Spinal cord (tissue), 10 donors: ENCODE measurements around the gene SLC25A33. TPM values are rescaled to one million over a fixed set of nuclear protein-coding genes. Genes with fewer than 3 reads are reported as not detected.

Experiments used
- DNase-seq, 6 donors: peaks; one replicate each; pipeline versions ENCODE4 v3.0.0 to v3.0.0-alpha.2; 2013 to 2015; ENCODE audit warnings: low spot score in 6 of 6, low read depth in 4 of 6
- H3K27ac ChIP-seq: one replicate; pipeline ENCODE4 v1.5.1; 2013; ENCODE audit warnings: low read depth, low read length, control low read depth
- H3K27me3 ChIP-seq: one replicate; pipeline ENCODE4 v1.6.1; 2013; ENCODE audit warnings: low read length; ENCODE audit not compliant: control insufficient read depth, insufficient read depth
- H3K36me3 ChIP-seq: one replicate; pipeline ENCODE4 v1.6.1; 2013; ENCODE audit warnings: low read length; ENCODE audit not compliant: control insufficient read depth, insufficient read depth
- H3K4me1 ChIP-seq: one replicate; pipeline ENCODE4 v1.6.1; 2013; ENCODE audit warnings: low read length; ENCODE audit not compliant: control insufficient read depth, insufficient read depth
- H3K4me3 ChIP-seq: one replicate; pipeline ENCODE4 v1.5.1; 2013; ENCODE audit warnings: low read depth, low read length, control low read depth
- H3K9me3 ChIP-seq: one replicate; pipeline ENCODE4 v1.6.1; 2013; ENCODE audit warnings: low read length; ENCODE audit not compliant: control insufficient read depth, insufficient read depth
- WGBS: methylation state at CpG from one replicate; pipeline ENCODE4 v1.1.5; 2013; ENCODE audit warnings: missing lambda C conversion rate; ENCODE audit not compliant: insufficient coverage; 5-methylcytosine and 5-hydroxymethylcytosine counted together
- polyA plus RNA-seq, 2 donors: library from polyadenylated mRNA; unstranded; fragments of 120-200 nt; gene quantifications; one replicate each; pipeline ENCODE4 v1.2.1, GENCODE V29; 2013; ENCODE audit not compliant: insufficient read length in 2 of 2
- total RNA-seq, 2 donors: library from RNA; depleted of rRNA in 1 of 2; stranded (reverse); fragments of 120-200 nt in 1 of 2; fragments of >200 nt in 1 of 2; gene quantifications; one replicate each; pipeline versions ENCODE4 v1.2.3 to v1.2.4, GENCODE V29; 2013 to 2014
- donor health status: healthy.

Gene SLC25A33
- total and polyA plus RNA-seq, 4 donors, result 7.5 to 12.1 (median 8.5) TPM

DNA sequence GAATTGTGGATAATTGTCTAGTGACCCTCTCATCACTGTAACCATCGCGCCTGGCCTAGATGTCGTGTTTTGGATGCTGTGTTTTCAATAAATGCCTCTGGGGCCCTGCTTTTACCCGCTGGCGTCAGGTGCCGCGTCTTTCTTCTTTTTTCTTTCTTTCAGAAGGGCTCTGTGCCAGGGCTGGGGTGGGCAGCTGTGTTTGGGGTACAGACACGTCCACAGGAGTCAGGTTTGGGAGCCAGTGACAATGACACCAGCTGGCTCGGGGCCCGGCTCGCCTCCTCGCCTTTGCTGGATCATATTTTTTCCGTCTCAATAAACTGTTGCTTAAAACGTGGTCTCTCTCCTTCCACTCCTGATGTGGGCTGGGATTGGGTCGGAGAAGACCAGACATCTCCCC, 65.6 kb downstream of the SLC25A33 start:
- Histone ChIP-seq H3K36me3 (peaks cover 100% of the 10 kb centered on the region), H3K4me1 (peaks cover 22% of the 10 kb centered on the region), H3K9me3 (no peaks in the 10 kb centered on the region), H3K27ac (no peak overlapping the region), H3K27me3 (no peaks in the 10 kb centered on the region), H3K4me3 (no peak overlapping the region)
- peak in 1 of 6 donors; percentile 43 for DNase-seq
- WGBS, result 59% methylated on average over 4 of the region's 15 CpGs

GRCh38 chr1:9605946-9606455, 66.7 kb downstream of the SLC25A33 start:
- DNase-seq, result no peak
- no peak overlapping the region for H3K27ac ChIP-seq
- peaks cover 22% of the 10 kb centered on the region for H3K4me1 ChIP-seq
- 98% methylated on average over 11 of the region's 14 CpGs for WGBS
- H3K4me3 ChIP-seq, result no peak overlapping the region
- H3K27me3 ChIP-seq, result no peaks in the 10 kb centered on the region
- H3K9me3 ChIP-seq, result no peaks in the 10 kb centered on the region
- H3K36me3 ChIP-seq, result peaks cover 99% of the 10 kb centered on the region

GRCh38 chr1:9606458-9606857, 67.2 kb downstream of the SLC25A33 start:
- 73% methylated on average over 21 of the region's 21 CpGs for WGBS
- H3K9me3 ChIP-seq, result no peaks in the 10 kb centered on the region
- peaks cover 99% of the 10 kb centered on the region for H3K36me3 ChIP-seq

DNA sequence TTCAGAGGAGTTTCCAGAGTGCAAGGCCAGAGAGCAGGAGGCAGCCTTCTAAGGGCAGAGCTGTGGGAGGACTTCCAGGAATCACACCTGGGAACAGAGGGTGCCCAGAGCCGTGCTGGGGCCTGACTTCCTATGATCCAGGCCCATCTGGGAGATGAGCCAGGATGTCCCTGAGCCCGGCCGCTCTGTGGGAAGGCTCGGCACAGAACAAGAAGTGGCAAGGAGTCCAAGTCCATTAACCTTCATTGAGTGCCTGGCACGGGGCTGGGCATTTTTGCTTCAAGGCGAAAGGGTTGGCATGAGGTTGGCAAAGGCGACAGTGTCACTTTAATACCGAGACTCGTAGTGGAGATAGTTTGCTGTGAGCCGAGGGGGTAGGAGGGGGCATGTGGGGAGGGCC, 67.7 kb downstream of the SLC25A33 start:
- Histone ChIP-seq H3K27me3 (no peaks in the 10 kb centered on the region), H3K27ac (no peak overlapping the region), H3K4me1 (peaks cover 22% of the 10 kb centered on the region), H3K9me3 (no peaks in the 10 kb centered on the region), H3K4me3 (no peak overlapping the region), H3K36me3 (peaks cover 99% of the 10 kb centered on the region)
- peak in 1 of 6 donors; percentile 67 for DNase-seq
- 42% methylated on average over 10 of the region's 10 CpGs for WGBS

More at GRCh38 chr1:9606458-9606857, 67.2 kb downstream of the SLC25A33 start:
- Histone ChIP-seq H3K27me3 (no peaks in the 10 kb centered on the region), H3K4me3 (no peak overlapping the region), H3K27ac (no peak overlapping the region), H3K4me1 (peaks cover 22% of the 10 kb centered on the region)
- peak in 1 of 6 donors; percentile 32 for DNase-seq

GRCh38 chr1:9607352-9607751, 68.1 kb downstream of the SLC25A33 start:
- 68% methylated on average over 17 of the region's 19 CpGs for WGBS
- Histone ChIP-seq H3K27me3 (no peaks in the 10 kb centered on the region), H3K9me3 (no peaks in the 10 kb centered on the region), H3K27ac (no peak overlapping the region), H3K4me1 (peaks cover 22% of the 10 kb centered on the region), H3K36me3 (peaks cover 99% of the 10 kb centered on the region), H3K4me3 (no peak overlapping the region)
- DNase-seq, result no peak

DNA sequence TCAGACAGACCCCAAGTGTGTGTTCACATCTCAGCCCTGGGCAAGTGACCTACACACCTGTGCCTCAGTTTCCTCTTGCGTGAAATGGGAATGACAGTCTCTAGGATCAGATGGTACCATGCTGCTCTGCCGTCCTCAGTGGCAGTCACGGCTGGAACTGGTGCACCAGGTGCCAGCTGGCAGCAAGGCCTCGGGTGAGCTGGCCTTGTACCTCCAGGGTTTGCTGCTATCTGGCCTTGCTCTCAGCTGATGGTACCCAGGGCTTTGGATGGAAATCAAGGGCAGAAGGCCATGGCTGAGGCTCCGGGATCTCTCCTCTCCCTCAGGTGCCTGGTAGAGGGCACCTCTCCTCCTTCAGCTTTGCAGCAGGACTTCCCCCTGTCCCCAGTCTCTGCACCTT, 70.7 kb downstream of the SLC25A33 start:
- Histone ChIP-seq H3K36me3 (peaks cover 98% of the 10 kb centered on the region), H3K4me3 (no peak overlapping the region), H3K4me1 (peaks cover 18% of the 10 kb centered on the region), H3K9me3 (no peaks in the 10 kb centered on the region), H3K27ac (no peak overlapping the region), H3K27me3 (no peaks in the 10 kb centered on the region)
- 93% methylated on average over 5 of the region's 5 CpGs for WGBS
- DNase-seq, result no peak

DNA sequence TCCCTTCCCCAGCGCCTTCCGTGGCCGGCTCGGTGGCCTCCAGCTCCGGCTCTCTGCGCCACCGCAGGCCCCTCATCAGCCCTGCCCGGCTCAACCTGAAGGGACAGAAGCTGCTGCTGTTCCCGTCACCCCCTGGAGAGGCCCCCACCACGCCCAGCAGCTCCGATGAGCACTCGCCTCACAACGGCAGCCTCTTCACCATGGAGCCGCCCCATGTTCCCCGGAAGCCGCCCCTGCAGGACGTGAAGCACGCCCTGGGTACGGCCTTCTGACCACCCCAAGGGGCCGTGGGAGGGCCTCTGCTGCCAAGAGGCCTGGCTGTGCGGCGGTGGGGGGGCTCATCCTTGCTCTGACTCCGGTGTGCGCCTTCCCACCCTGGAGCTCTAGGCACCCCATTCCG, 71.3 kb downstream of the SLC25A33 start:
- DNase-seq, result no peak
- H3K36me3 ChIP-seq, result peaks cover 98% of the 10 kb centered on the region
- no peak overlapping the region for H3K4me3 ChIP-seq
- 85% methylated on average over 25 of the region's 25 CpGs for WGBS
- no peaks in the 10 kb centered on the region for H3K9me3 ChIP-seq
- no peak overlapping the region for H3K27ac ChIP-seq
- peaks cover 22% of the 10 kb centered on the region for H3K4me1 ChIP-seq
- no peaks in the 10 kb centered on the region for H3K27me3 ChIP-seq

- Histone ChIP-seq H3K27ac (no peak overlapping the region), H3K36me3 (peaks cover 87% of the 10 kb centered on the region), H3K27me3 (no peaks in the 10 kb centered on the region), H3K4me3 (no peak overlapping the region), H3K9me3 (no peaks in the 10 kb centered on the region), H3K4me1 (peaks cover 18% of the 10 kb centered on the region)
- WGBS, result 87% methylated on average over 7 of the region's 13 CpGs
- no peak for DNase-seq
Measured at GRCh38 chr1:9611716-9612115, 72.5 kb downstream of the SLC25A33 start.

DNA sequence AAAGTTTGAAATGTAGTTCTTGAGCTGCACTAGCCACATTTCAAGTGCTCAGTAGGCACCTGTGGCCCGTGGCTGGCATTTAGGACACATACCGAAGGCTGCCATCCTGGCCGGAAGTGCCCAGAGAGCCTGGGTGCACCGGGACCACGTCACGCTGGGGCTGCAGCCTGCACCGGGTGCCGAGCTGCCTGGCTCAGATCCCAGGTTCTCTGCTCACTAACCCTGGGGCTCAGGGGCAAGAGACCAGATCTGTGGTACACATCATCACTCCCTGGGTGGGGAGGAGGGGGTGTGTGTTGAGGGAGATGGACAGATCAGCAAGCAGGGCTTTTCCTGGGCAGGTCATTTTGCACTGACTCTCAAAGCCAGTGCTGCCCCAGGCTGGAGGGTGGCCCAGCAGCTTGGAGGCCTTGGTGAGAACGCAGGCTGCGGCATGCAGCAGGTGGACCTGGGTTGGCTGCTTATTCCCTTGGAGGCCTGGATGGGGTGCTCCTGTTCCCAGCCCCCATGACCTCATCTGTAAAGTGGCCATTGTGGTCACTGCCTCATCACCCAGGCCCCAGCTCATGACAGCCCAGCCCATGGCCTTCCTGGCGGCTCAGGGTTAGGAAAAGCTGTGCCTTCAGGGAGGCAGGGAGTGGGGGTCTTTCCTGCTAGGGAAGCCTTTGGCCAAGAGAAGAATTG, 73.0 kb downstream of the SLC25A33 start:
- no peaks in the 10 kb centered on the region for H3K27me3 ChIP-seq
- H3K9me3 ChIP-seq, result no peaks in the 10 kb centered on the region
- no peak overlapping the region for H3K4me3 ChIP-seq
- WGBS, result 92% methylated on average over 9 of the region's 11 CpGs
- no peak for DNase-seq
- H3K36me3 ChIP-seq, result peaks cover 81% of the 10 kb centered on the region
- no peak overlapping the region for H3K27ac ChIP-seq
- peaks cover 12% of the 10 kb centered on the region for H3K4me1 ChIP-seq
